ENCODE data around the gene IQGAP1.

DNA sequence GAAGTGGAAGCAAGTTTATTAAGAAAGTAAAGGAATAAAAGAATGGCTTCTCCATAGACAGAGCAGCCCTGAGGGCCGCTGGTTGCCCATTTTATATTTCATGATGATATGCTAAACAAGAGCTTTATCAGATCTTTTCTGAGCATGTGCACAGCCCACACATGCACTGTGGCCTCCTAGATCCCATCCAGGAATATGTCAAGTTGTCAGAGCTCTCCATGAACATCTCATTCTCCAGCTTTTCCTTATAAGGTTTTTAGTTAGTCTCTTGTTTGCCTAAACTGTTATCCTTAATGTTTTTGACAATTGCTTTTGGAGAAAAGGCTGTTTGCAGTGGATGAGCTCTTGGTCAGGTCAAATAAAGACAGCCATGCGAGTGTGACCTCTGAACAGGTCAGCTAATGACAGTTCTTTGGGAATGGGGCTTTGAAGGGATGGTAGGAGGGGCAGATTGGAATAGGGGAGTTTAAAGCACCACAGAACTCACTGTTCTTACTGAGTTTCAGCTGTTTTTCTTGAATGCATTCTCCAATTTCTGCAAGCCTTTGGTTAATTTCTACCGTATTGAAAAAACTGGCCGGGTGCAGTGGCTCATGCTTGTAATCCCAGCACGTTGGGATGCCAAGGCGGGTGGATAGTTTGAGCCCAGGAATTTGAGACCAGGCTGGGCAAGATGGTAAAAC, 72.2 kb downstream of the IQGAP1 start:
- TF ChIP-seq, protein P1, sequence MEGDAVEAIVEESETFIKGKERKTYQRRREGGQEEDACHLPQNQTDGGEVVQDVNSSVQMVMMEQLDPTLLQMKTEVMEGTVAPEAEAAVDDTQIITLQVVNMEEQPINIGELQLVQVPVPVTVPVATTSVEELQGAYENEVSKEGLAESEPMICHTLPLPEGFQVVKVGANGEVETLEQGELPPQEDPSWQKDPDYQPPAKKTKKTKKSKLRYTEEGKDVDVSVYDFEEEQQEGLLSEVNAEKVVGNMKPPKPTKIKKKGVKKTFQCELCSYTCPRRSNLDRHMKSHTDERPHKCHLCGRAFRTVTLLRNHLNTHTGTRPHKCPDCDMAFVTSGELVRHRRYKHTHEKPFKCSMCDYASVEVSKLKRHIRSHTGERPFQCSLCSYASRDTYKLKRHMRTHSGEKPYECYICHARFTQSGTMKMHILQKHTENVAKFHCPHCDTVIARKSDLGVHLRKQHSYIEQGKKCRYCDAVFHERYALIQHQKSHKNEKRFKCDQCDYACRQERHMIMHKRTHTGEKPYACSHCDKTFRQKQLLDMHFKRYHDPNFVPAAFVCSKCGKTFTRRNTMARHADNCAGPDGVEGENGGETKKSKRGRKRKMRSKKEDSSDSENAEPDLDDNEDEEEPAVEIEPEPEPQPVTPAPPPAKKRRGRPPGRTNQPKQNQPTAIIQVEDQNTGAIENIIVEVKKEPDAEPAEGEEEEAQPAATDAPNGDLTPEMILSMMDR (IDR thresholded peaks at IDR 0.05; ENCODE audit: low read length): no peak
- no peak for TF ChIP-seq EZH2 (IDR thresholded peaks at IDR 0.05; ENCODE audit: borderline replicate concordance, low read length)

All from OCI-LY1 (cell line).